ENCODE results near the gene DLL4.

Gene DLL4

GRCh38 chr15:40928821-40929659 lies at the start of gene DLL4:
DLL4 (plus strand) TSS chr15:40929340; CDS start chr15:40929669, 329 bp downstream.
- in situ Hi-C loops (cut with MboI; ENCODE audit: low sequenced_read_pairs) = no loop called here

GRCh38 chr15:40879609-40880008 lies 49.5 kb upstream of the DLL4 start:
- in situ Hi-C loops (cut with MboI; ENCODE audit: low sequenced_read_pairs) = no loop called here

GRCh38 chr15:40881351-40881750 lies 47.8 kb upstream of the DLL4 start:
- in situ Hi-C loops (cut with MboI; ENCODE audit: low sequenced_read_pairs) = no loop called here

- in situ Hi-C loops (cut with MboI; ENCODE audit: low sequenced_read_pairs) = no loop called here
These were observed 42.6 kb upstream of the DLL4 start for GRCh38 chr15:40886586-40886985.

- in situ Hi-C loops (cut with MboI; ENCODE audit: low sequenced_read_pairs) = no loop called here
These were observed 40.0 kb upstream of the DLL4 start for GRCh38 chr15:40889112-40889511.

GRCh38 chr15:40891138-40891537 lies 38.0 kb upstream of the DLL4 start:
- in situ Hi-C loops (cut with MboI; ENCODE audit: low sequenced_read_pairs) = no loop called here

- in situ Hi-C loops (cut with MboI; ENCODE audit: low sequenced_read_pairs) = no loop called here
These were observed 37.2 kb upstream of the DLL4 start for GRCh38 chr15:40891810-40892446.

- in situ Hi-C loops (cut with MboI; ENCODE audit: low sequenced_read_pairs) = no loop called here
These were observed 36.6 kb upstream of the DLL4 start for GRCh38 chr15:40892447-40893012.

GRCh38 chr15:40893019-40893670 lies 36.0 kb upstream of the DLL4 start:
- in situ Hi-C loops (cut with MboI; ENCODE audit: low sequenced_read_pairs) = no loop called here

- in situ Hi-C loops (cut with MboI; ENCODE audit: low sequenced_read_pairs) = no loop called here
These were observed 35.1 kb upstream of the DLL4 start, which contains the start of gene VPS18 for GRCh38 chr15:40893733-40894680. VPS18 (plus strand) TSS chr15:40894450; CDS start chr15:40894769, 319 bp downstream.

GRCh38 chr15:40894681-40895448 lies 34.3 kb upstream of the DLL4 start:
- in situ Hi-C loops (cut with MboI; ENCODE audit: low sequenced_read_pairs) = no loop called here

- in situ Hi-C loops (cut with MboI; ENCODE audit: low sequenced_read_pairs) = loop anchor here (10.0 to 25.0 kb wide), 2 partner anchors 285 to 1163 kb away; no protein-coding TSS in a partner anchor
These were observed 29.5 kb upstream of the DLL4 start for GRCh38 chr15:40899536-40900207.

GRCh38 chr15:40900256-40901052 lies 28.7 kb upstream of the DLL4 start:
- in situ Hi-C loops (cut with MboI; ENCODE audit: low sequenced_read_pairs) = loop anchor here (10.0 to 25.0 kb wide), 2 partner anchors 284 to 1162 kb away; no protein-coding TSS in a partner anchor

- in situ Hi-C loops (cut with MboI; ENCODE audit: low sequenced_read_pairs) = loop anchor here (10.0 to 25.0 kb wide), 2 partner anchors 284 to 1161 kb away; no protein-coding TSS in a partner anchor
These were observed 28.1 kb upstream of the DLL4 start for GRCh38 chr15:40901053-40901443.

- in situ Hi-C loops (cut with MboI; ENCODE audit: low sequenced_read_pairs) = loop anchor here (10.0 to 25.0 kb wide), 2 partner anchors 282 to 1159 kb away; no protein-coding TSS in a partner anchor
These were observed 26.3 kb upstream of the DLL4 start for GRCh38 chr15:40902605-40903561.

GRCh38 chr15:40904552-40905201 lies 24.5 kb upstream of the DLL4 start:
- in situ Hi-C loops (cut with MboI; ENCODE audit: low sequenced_read_pairs) = loop anchor here (10.0 to 25.0 kb wide), 2 partner anchors 280 to 1158 kb away; no protein-coding TSS in a partner anchor

All from HL-60/S4 (cell line).